ENCODE data around the gene ISLR2.
"Not testable (repeated sequence)": the region's sequence is repeated elsewhere in the genome, so short reads cannot be mapped to it uniquely, and the experiment has no call there.

The ISLR2 gene

GRCh38 chr15:74146277-74146800 lies 16.0 kb downstream of the ISLR2 start:
- H3K4me3 ChIP-seq (ENCODE audit: low read depth, low read length): no peak overlapping the region
- DNase-seq (ENCODE audit: low read depth): no peak

GRCh38 chr15:74147051-74147450 lies 16.7 kb downstream of the ISLR2 start:
- no peak for DNase-seq (ENCODE audit: low read depth)
- no peak overlapping the region for H3K4me3 ChIP-seq (ENCODE audit: low read depth, low read length)

- no peak overlapping the region for H3K4me3 ChIP-seq (ENCODE audit: low read depth, low read length)
- no peak for DNase-seq (ENCODE audit: low read depth)
Measured at GRCh38 chr15:74155766-74156417, 25.5 kb downstream of the ISLR2 start.

GRCh38 chr15:74156678-74157411 lies 26.5 kb downstream of the ISLR2 start:
- DNase-seq (ENCODE audit: low read depth): no peak

GRCh38 chr15:74157868-74158827 lies 27.8 kb downstream of the ISLR2 start:
- no peak for DNase-seq (ENCODE audit: low read depth)
- no peak overlapping the region for H3K4me3 ChIP-seq (ENCODE audit: low read depth, low read length)

More at GRCh38 chr15:74156678-74157411, 26.5 kb downstream of the ISLR2 start:
- H3K4me3 ChIP-seq (ENCODE audit: low read depth, low read length): no peak overlapping the region

GRCh38 chr15:74158855-74159650 lies 28.7 kb downstream of the ISLR2 start:
- H3K4me3 ChIP-seq (ENCODE audit: low read depth, low read length): no peak overlapping the region
- DNase-seq (ENCODE audit: low read depth): no peak

- no peak for DNase-seq (ENCODE audit: low read depth)
Measured at GRCh38 chr15:74159773-74160172, 29.4 kb downstream of the ISLR2 start.

GRCh38 chr15:74160390-74160789 lies 30.0 kb downstream of the ISLR2 start:
- not testable (repeated sequence) for DNase-seq (ENCODE audit: low read depth)

More at GRCh38 chr15:74159773-74160172, 29.4 kb downstream of the ISLR2 start:
- H3K4me3 ChIP-seq (ENCODE audit: low read depth, low read length): no peak overlapping the region

GRCh38 chr15:74162195-74162536 lies 31.8 kb downstream of the ISLR2 start:
- not testable (repeated sequence) for H3K4me3 ChIP-seq (ENCODE audit: low read depth, low read length); DNase-seq (ENCODE audit: low read depth)

More at GRCh38 chr15:74160390-74160789, 30.0 kb downstream of the ISLR2 start:
- not testable (repeated sequence) for H3K4me3 ChIP-seq (ENCODE audit: low read depth, low read length)

GRCh38 chr15:74165461-74165860 lies 35.1 kb downstream of the ISLR2 start:
- no peak overlapping the region for H3K4me3 ChIP-seq (ENCODE audit: low read depth, low read length)
- DNase-seq (ENCODE audit: low read depth): no peak

- H3K4me3 ChIP-seq (ENCODE audit: low read depth, low read length): no peak overlapping the region
Measured at GRCh38 chr15:74167891-74168331, 37.5 kb downstream of the ISLR2 start.

GRCh38 chr15:74168711-74169126 lies 38.3 kb downstream of the ISLR2 start:
- no peak overlapping the region for H3K4me3 ChIP-seq (ENCODE audit: low read depth, low read length)
- DNase-seq (ENCODE audit: low read depth): no peak

More at GRCh38 chr15:74167891-74168331, 37.5 kb downstream of the ISLR2 start:
- DNase-seq (ENCODE audit: low read depth): no peak

- DNase-seq (ENCODE audit: low read depth): no peak
- no peak overlapping the region for H3K4me3 ChIP-seq (ENCODE audit: low read depth, low read length)
Measured at GRCh38 chr15:74170071-74170844, 39.9 kb downstream of the ISLR2 start.

GRCh38 chr15:74170875-74171578 lies 40.6 kb downstream of the ISLR2 start:
- H3K4me3 ChIP-seq (ENCODE audit: low read depth, low read length): no peak overlapping the region
- DNase-seq (ENCODE audit: low read depth): no peak

GRCh38 chr15:74171965-74172541 lies 41.7 kb downstream of the ISLR2 start:
- DNase-seq (ENCODE audit: low read depth): no peak

GRCh38 chr15:74172701-74173379 lies 42.5 kb downstream of the ISLR2 start:
- no peak for DNase-seq (ENCODE audit: low read depth)
- no peak overlapping the region for H3K4me3 ChIP-seq (ENCODE audit: low read depth, low read length)

More at GRCh38 chr15:74171965-74172541, 41.7 kb downstream of the ISLR2 start:
- no peak overlapping the region for H3K4me3 ChIP-seq (ENCODE audit: low read depth, low read length)
